H1 (cell line): ENCODE results near the gene GRAMD1B. TPM values are rescaled to one million over a fixed set of nuclear protein-coding genes. Genes with fewer than 3 reads are reported as not detected.

ENCODE experiments used
- CTCF ChIA-PET: fragments of 300-600 bp; sonication (Branson Sonifier 250); formaldehyde crosslinking; loops from one replicate; lab custom pipeline; 2021; ENCODE audit not compliant: partially characterized antibody; lab: Charles Lee
- POLR2A ChIA-PET: fragments of 300-600 bp; sonication (Branson Sonifier 250); formaldehyde crosslinking; loops from one replicate; lab custom pipeline; 2021; ENCODE audit warnings: inconsistent platforms; ENCODE audit not compliant: partially characterized antibody; lab: Charles Lee
- DNase-seq, 2 experiments: peaks; one replicate each; pipeline versions ENCODE4 v3.0.0 to v3.0.0-alpha.2; 2010 to 2022; ENCODE audit warnings: low spot score in 2 of 2, low read depth in 1 of 2, mixed read lengths in 1 of 2
- FAIRE-seq: peaks from 2 replicates; lab custom pipeline; 2011; peaks lifted over from hg19 to GRCh38; lab: Jason Lieb, UNC
- H2AFZ ChIP-seq: 2 replicates; pipeline ENCODE4 v1.8.1; 2012; ENCODE audit warnings: low read length, inconsistent platforms
- H2AK5ac ChIP-seq: 2 replicates; pipeline ENCODE4 v1.6.1; 2013; ENCODE audit warnings: low read depth, low read length
- H2BK120ac ChIP-seq: replicated peaks from 2 replicates; pipeline ENCODE3; 2013; ENCODE audit warnings: low read depth, low read length, inconsistent platforms
- H2BK12ac ChIP-seq: 2 replicates; pipeline ENCODE4 v1.6.1; 2013; ENCODE audit warnings: low read depth, low read length
- H2BK15ac ChIP-seq: 2 replicates; pipeline ENCODE4 v1.6.1; 2013; ENCODE audit warnings: low read length
- H2BK20ac ChIP-seq: 2 replicates; pipeline ENCODE4 v1.6.1; 2013; ENCODE audit warnings: low read length
- H2BK5ac ChIP-seq: 2 replicates; pipeline ENCODE4 v1.6.1; 2013; ENCODE audit warnings: low read depth, low read length
- H3K14ac ChIP-seq: 2 replicates; pipeline ENCODE4 v1.6.1; 2013; ENCODE audit warnings: inconsistent platforms; ENCODE audit not compliant: insufficient read length
- H3K18ac ChIP-seq: 2 replicates; pipeline ENCODE4 v1.6.1; 2013; ENCODE audit warnings: low read length; ENCODE audit errors: extremely low read depth
- H3K23ac ChIP-seq: 2 replicates; pipeline ENCODE4 v1.6.1; 2013; ENCODE audit warnings: inconsistent platforms; ENCODE audit not compliant: insufficient read length
- H3K23me2 ChIP-seq: 2 replicates; pipeline ENCODE4 v1.6.1; 2013; ENCODE audit warnings: low read depth, low read length
- H3K27ac ChIP-seq: 2 replicates; pipeline ENCODE4 v1.6.1; 2011; ENCODE audit warnings: low read depth, low read length, inconsistent platforms
- H3K27me3 ChIP-seq, 4 experiments: replicated peaks in 1 of 4; 1 replicate in 1 of 4; 2 replicates in 3 of 4; pipeline versions ENCODE4 v1.6.1 to v1.8.1; 2011 to 2013; ENCODE audit warnings: low read length in 3 of 4, mild to moderate bottlenecking in 3 of 4, inconsistent platforms in 2 of 4, mixed read lengths in 2 of 4, moderate library complexity in 1 of 4; ENCODE audit not compliant: control insufficient read depth in 3 of 4, insufficient read depth in 3 of 4; ENCODE audit errors: extremely low read depth in 1 of 4
- H3K36me3 ChIP-seq, 4 experiments: 2 replicates each; pipeline versions ENCODE4 v1.6.1 to v1.8.1; 2011 to 2013; ENCODE audit warnings: mild to moderate bottlenecking in 4 of 4, low read length in 3 of 4, moderate library complexity in 2 of 4, control low read depth in 1 of 4, inconsistent platforms in 1 of 4; ENCODE audit not compliant: insufficient read depth in 4 of 4, control insufficient read depth in 2 of 4
- H3K4ac ChIP-seq: replicated peaks from 2 replicates; pipeline ENCODE3; 2013; ENCODE audit warnings: low read length, low read depth, mixed read lengths, inconsistent platforms; ENCODE audit not compliant: insufficient read length
- H3K4me1 ChIP-seq, 4 experiments: replicated peaks in 1 of 4; 1 replicate in 1 of 4; 2 replicates in 3 of 4; pipeline versions ENCODE4 v1.6.1 to v1.8.1; 2011 to 2013; ENCODE audit warnings: low read length in 3 of 4, inconsistent platforms in 2 of 4, mixed read lengths in 1 of 4; ENCODE audit not compliant: insufficient read depth in 4 of 4, control insufficient read depth in 3 of 4
- H3K4me2 ChIP-seq, 2 experiments: 2 replicates each; pipeline versions ENCODE4 v1.6.1 to v1.8.1; 2011 to 2013; ENCODE audit warnings: low read depth in 2 of 2, low read length in 2 of 2, control low read depth in 1 of 2, inconsistent platforms in 1 of 2, mild to moderate bottlenecking in 1 of 2; ENCODE audit not compliant: insufficient read depth in 1 of 2
- H3K4me3 ChIP-seq, 4 experiments: fragments of 200-600, 300-600 bp in 1 of 4; sonication (generic), shearing (Covaris generic), sonication (Bioruptor Twin) in 1 of 4; 2 replicates each; pipeline versions ENCODE4 v1.5.1 to v1.8.1; 2011 to 2016; ENCODE audit warnings: low read length in 4 of 4, low read depth in 3 of 4, control low read depth in 2 of 4, inconsistent platforms in 2 of 4, mild to moderate bottlenecking in 2 of 4, mixed read lengths in 1 of 4, moderate library complexity in 1 of 4; ENCODE audit not compliant: insufficient read depth in 2 of 4; ENCODE audit errors: extremely low read depth in 1 of 4
- H3K56ac ChIP-seq: replicated peaks from 2 replicates; pipeline ENCODE3; 2013; ENCODE audit warnings: low read depth, mild to moderate bottlenecking, mixed read lengths, low read length, inconsistent platforms; ENCODE audit not compliant: insufficient read length
- H3K79me1 ChIP-seq: 2 replicates; pipeline ENCODE4 v1.6.1; 2013; ENCODE audit warnings: low read depth, low read length, control low read depth
- H3K79me2 ChIP-seq, 2 experiments: 2 replicates each; pipeline versions ENCODE4 v1.6.1 to v1.8.1; 2012 to 2013; ENCODE audit warnings: low read length in 2 of 2, mild to moderate bottlenecking in 2 of 2, inconsistent platforms in 1 of 2; ENCODE audit not compliant: insufficient read depth in 2 of 2, control insufficient read depth in 1 of 2
- H3K9ac ChIP-seq, 4 experiments: replicated peaks in 1 of 4; 1 replicate in 1 of 4; 2 replicates in 3 of 4; pipeline versions ENCODE4 v1.6.1 to v1.8.1; 2011 to 2013; ENCODE audit warnings: low read depth in 3 of 4, low read length in 3 of 4, control low read depth in 2 of 4, mild to moderate bottlenecking in 2 of 4, moderate library complexity in 2 of 4, inconsistent platforms in 1 of 4; ENCODE audit errors: extremely low read depth in 1 of 4
- H3K9me3 ChIP-seq, 2 experiments: 2 replicates each; pipeline versions ENCODE4 v1.6.1 to v1.8.1; 2012 to 2013; ENCODE audit warnings: mild to moderate bottlenecking in 2 of 2, moderate library complexity in 2 of 2, control low read depth in 1 of 2, inconsistent platforms in 1 of 2, low read depth in 1 of 2, low read length in 1 of 2, mixed read lengths in 1 of 2; ENCODE audit not compliant: insufficient read depth in 2 of 2
- H4K20me1 ChIP-seq, 2 experiments: replicated peaks in 1 of 2; 2 replicates each; pipeline versions ENCODE3 to v1.8.1; 2011 to 2013; ENCODE audit warnings: inconsistent platforms in 2 of 2, low read length in 2 of 2, mild to moderate bottlenecking in 1 of 2; ENCODE audit not compliant: insufficient read depth in 2 of 2, control insufficient read depth in 1 of 2
- H4K5ac ChIP-seq: 2 replicates; pipeline ENCODE4 v1.6.1; 2013; ENCODE audit warnings: low read length, low read depth, mixed read lengths, inconsistent platforms; ENCODE audit not compliant: insufficient read length
- H4K8ac ChIP-seq: 2 replicates; pipeline ENCODE4 v1.8.0; 2013; ENCODE audit warnings: mild to moderate bottlenecking, moderate library complexity, low read length, inconsistent platforms; ENCODE audit not compliant: insufficient read depth; ENCODE audit errors: extremely low read depth
- H4K91ac ChIP-seq: replicated peaks from 2 replicates; pipeline ENCODE3; 2013; ENCODE audit warnings: low read length, mixed read lengths, inconsistent platforms; ENCODE audit not compliant: insufficient read length
- CTCF ChIP-seq, 3 experiments: IDR thresholded peaks; 1 replicate in 2 of 3; 2 replicates in 1 of 3; pipeline versions ENCODE4 v1.5.1 to v1.6.1; 2011; ENCODE audit warnings: low read length in 3 of 3, mild to moderate bottlenecking in 3 of 3, inconsistent platforms in 2 of 3, low read depth in 1 of 3, moderate library complexity in 1 of 3; ENCODE audit not compliant: insufficient read depth in 1 of 3; ENCODE audit errors: control extremely low read depth in 1 of 3
- KDM5A ChIP-seq: fragments of 200-600 bp; IDR thresholded peaks from 2 replicates; pipeline ENCODE4 v1.7.1; 2012; ENCODE audit warnings: mild to moderate bottlenecking, low read length, inconsistent platforms, mixed read lengths
- RAD21 ChIP-seq, 2 experiments: IDR thresholded peaks in 1 of 2; conservative IDR thresholded peaks in 1 of 2; 2 replicates each; pipeline ENCODE4 v1.6.1; 2011; ENCODE audit warnings: low read depth in 2 of 2, low read length in 2 of 2, improper control_type of control experiment in 1 of 2, inconsistent platforms in 1 of 2, mild to moderate bottlenecking in 1 of 2, moderate library complexity in 1 of 2
- SUZ12 ChIP-seq: fragments of 200-600 bp; sonication (generic); IDR thresholded peaks from 2 replicates; pipeline ENCODE4 v1.6.1; 2012; ENCODE audit warnings: mild to moderate bottlenecking, inconsistent platforms, low read length, moderate library complexity, mixed read lengths
- WGBS, 2 experiments: shearing (Covaris generic) in 1 of 2; methylation state at CpG; one replicate each; pipeline versions ENCODE4 v1.1.6 to v1.1.7; 2013 to 2015; ENCODE audit warnings: low lambda C conversion rate in 2 of 2, mixed read lengths in 2 of 2, inconsistent platforms in 1 of 2, low coverage in 1 of 2, missing lambda C conversion rate in 1 of 2; ENCODE audit not compliant: insufficient replicate concordance in 2 of 2, insufficient coverage in 1 of 2, insufficient read length in 1 of 2; ENCODE audit errors: extremely low coverage in 1 of 2, missing lambda C conversion rate in 1 of 2; 5-methylcytosine and 5-hydroxymethylcytosine counted together
- polyA plus RNA-seq, 7 experiments: library from polyadenylated mRNA; depleted of rRNA in 3 of 7; stranded (reverse) in 5 of 7; unstranded in 2 of 7; fragments of >200 nt in 5 of 7; fragments of 200-250 nt in 2 of 7; gene quantifications; 1 replicate in 5 of 7; 2 replicates in 1 of 7; 4 replicates in 1 of 7; pipeline versions ENCODE4 v1.2.1 to v1.2.3, GENCODE V29; 2011 to 2013; ENCODE audit warnings: missing spikeins in 2 of 7, mixed read lengths in 2 of 7
- total RNA-seq: library from RNA; stranded (reverse); fragmentation: NEBNext Ultra II Directional; extraction: Animal tissue kit (Norgen Biotek cat#: 25700); gene quantifications from 2 replicates; pipeline ENCODE4 v1.2.1, GENCODE V29; 2021

GRAMD1B gene
- total and polyA plus RNA-seq, 2 of the 8 experiments (the other 6 are each of a cell fraction or from before 2014, with no cell fraction given) = 10.1 to 21.2 TPM

DNA sequence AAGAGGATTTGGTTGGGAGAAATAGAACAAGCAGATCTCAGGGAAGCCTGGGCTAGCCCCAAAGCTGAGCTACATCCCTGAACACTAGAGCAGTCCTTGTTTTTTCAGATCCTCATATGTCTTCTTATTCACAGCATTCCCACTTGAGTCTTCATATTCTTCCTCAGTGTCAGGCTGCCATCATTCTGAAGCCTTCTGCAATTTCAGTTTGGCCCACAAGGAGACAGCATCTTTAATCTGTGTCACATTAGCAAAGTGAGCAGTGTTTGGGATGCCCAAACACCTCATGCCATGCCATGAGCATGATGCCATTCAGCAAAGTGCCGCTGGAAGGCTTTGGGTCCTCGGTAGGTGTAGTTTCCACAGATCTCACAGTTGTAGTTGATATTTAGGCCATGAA lies 167.8 kb downstream of the GRAMD1B start:
- H2AK5ac ChIP-seq = no peak overlapping the region
- no peak for FAIRE-seq

More for the DNA sequence above, 167.8 kb downstream of the GRAMD1B start:
- Histone ChIP-seq H2BK12ac (no peak overlapping the region), H3K4ac (no peak overlapping the region), H3K9me3 (no peaks in the 10 kb centered on the region), H2BK120ac (no peak overlapping the region), H3K23me2 (no peaks in the 10 kb centered on the region), H3K23ac (no peak overlapping the region), H2BK20ac (no peak overlapping the region), H3K4me2 (no peak overlapping the region), H3K4me3 (no peak overlapping the region), H3K14ac (no peak overlapping the region), H4K91ac (no peak overlapping the region), H3K27me3 (no peaks in the 10 kb centered on the region), H2AFZ (no peak overlapping the region), H3K9ac (no peak overlapping the region), H3K56ac (no peak overlapping the region), H3K36me3 (peaks cover 0 to 8% (median 3%) of the 10 kb centered on the region in 4 experiments; a peak in 4 of 8 replicates), H2BK5ac (no peak overlapping the region), H3K79me2 (no peaks in the 10 kb centered on the region), H3K79me1 (no peaks in the 10 kb centered on the region), H4K8ac (no peak overlapping the region), H3K4me1 (peaks cover 0 to 4% (median 0%) of the 10 kb centered on the region in 4 experiments; a peak in 2 of 7 replicates), H3K27ac (no peak overlapping the region), H4K20me1 (no peaks in the 10 kb centered on the region), H4K5ac (no peak overlapping the region), H3K18ac (no peak overlapping the region), H2BK15ac (no peak overlapping the region)
- TF ChIP-seq KDM5A (no peak), SUZ12 (no peak), RAD21 (IDR thresholded peaks at IDR 0.05 in 1 of 2, conservative IDR thresholded peaks at IDR 0.05 in 1 of 2; ENCODE audit: low read depth in 2 of 2, low read length in 2 of 2) (peak in 1 of 2 experiments; percentile 17; a peak in 1 of 4 replicates), CTCF (IDR thresholded peaks at IDR 0.05; ENCODE audit: control extremely low read depth in 1 of 3, insufficient read depth in 1 of 3, low read depth in 1 of 3, low read length in 3 of 3) (peak in 1 of 3 experiments; percentile 39; a peak in 1 of 4 replicates)
- DNase-seq = no peak
- WGBS, 2 experiments = 88% methylated on average over 2 of the region's 2 CpGs; no CpG with 5 or more reads in 1 of the 2 experiments
- POLR2A ChIA-PET = no interaction called here
- CTCF ChIA-PET = interaction anchor here (1.4 to 2.1 kb wide), 5 partner anchors 9 to 103 kb away, joined by 3 to 8 read pairs (median 4); no protein-coding TSS in a partner anchor
